Muscle of back (tissue), 10 donors: Measurements from ENCODE around the gene IFIT2. TPM values are rescaled to one million over a fixed set of nuclear protein-coding genes. Genes with fewer than 3 reads are reported as not detected.

Experiments used
- polyA plus RNA-seq, 10 donors: library from polyadenylated mRNA; unstranded; fragments of 120-200 nt; gene quantifications; one replicate each; pipeline ENCODE4 v1.2.1, GENCODE V29; 2013; ENCODE audit not compliant: insufficient read length in 10 of 10

Gene IFIT2
- polyA plus RNA-seq, 10 donors = 5.5 to 9.4 (median 7.6) TPM

Other genes starting within 250 kb of the IFIT2 start
- 1 to 10 TPM in 3 of 10 donors, under 1 TPM in 7; 0.37 to 3.8 (median 0.68) TPM for gene CH25H, start 94.7 kb upstream of the IFIT2 start, polyA plus RNA-seq
- gene LIPA, start 50.3 kb upstream of the IFIT2 start, polyA plus RNA-seq = 10 to 100 TPM; 31.8 to 48.9 (median 35.4) TPM
- gene IFIT3, start 26.0 kb downstream of the IFIT2 start, polyA plus RNA-seq = 10 to 100 TPM in 3 of 10 donors, 1 to 10 TPM in 7; 6.0 to 11.8 (median 8.7) TPM
- gene IFIT1B, start 76.0 kb downstream of the IFIT2 start, polyA plus RNA-seq = 1 to 10 TPM in 1 of 10 donors, under 1 TPM in 8, not detected in 1; 0.23 to 1.1 (median 0.68) TPM
- gene IFIT1, start 90.6 kb downstream of the IFIT2 start, polyA plus RNA-seq = 10 to 100 TPM; 30.4 to 63.9 (median 43.9) TPM
- gene IFIT5, start 112.5 kb downstream of the IFIT2 start, polyA plus RNA-seq = 10 to 100 TPM; 10.3 to 14.9 (median 12.2) TPM
- gene SLC16A12, start 233.5 kb downstream of the IFIT2 start, polyA plus RNA-seq = 1 to 10 TPM in 9 of 10 donors, under 1 TPM in 1; 0.86 to 2.6 (median 1.5) TPM